Renal cortex interstitium (tissue), 15 donors: ENCODE measurements around the gene SKIC2. TPM values are rescaled to one million over a fixed set of nuclear protein-coding genes. Genes with fewer than 3 reads are reported as not detected.
"Not testable (repeated sequence)": the region's sequence is repeated elsewhere in the genome, so short reads cannot be mapped to it uniquely, and the experiment has no call there.

Source experiments
- DNase-seq, 11 donors: peaks; one replicate each; pipeline ENCODE4 v3.0.0-alpha.2; 2013; ENCODE audit warnings: low read depth in 9 of 11, low spot score in 4 of 11; ENCODE audit errors: extremely low read depth in 1 of 11
- long read RNA-seq, 16 experiments: transcript quantifications; one replicate each; lab custom pipeline, GENCODE V29; 2026
- polyA plus RNA-seq, 3 donors: library from polyadenylated mRNA; unstranded; fragments of 120-200 nt; gene quantifications; one replicate each; pipeline ENCODE4 v1.2.1, GENCODE V29; 2013; ENCODE audit not compliant: insufficient read length in 3 of 3

Gene SKIC2
- 10 to 100 TPM; 42.3 to 49.0 (median 47.7) TPM for polyA plus RNA-seq
- long read RNA-seq, donor 1, partial matches to known transcripts = 0 of 1 reads
- long read RNA-seq, donor 1, other reads (novel, unspliced or antisense) = 0 of 1 reads
- long read RNA-seq, donor 2, partial matches to known transcripts = 6 of 13 reads
- long read RNA-seq, donor 2, other reads (novel, unspliced or antisense) = 7 of 13 reads
- long read RNA-seq, donor 3, partial matches to known transcripts = 6 of 7 reads
- long read RNA-seq, donor 3, other reads (novel, unspliced or antisense) = 0 of 7 reads
- long read RNA-seq, donor 4, partial matches to known transcripts = 6 of 9 reads
- long read RNA-seq, donor 4, other reads (novel, unspliced or antisense) = 0 of 9 reads
- long read RNA-seq, donor 5 = 0 reads
- long read RNA-seq, donor 6 = 0 reads
- long read RNA-seq, donor 7, partial matches to known transcripts = 0 of 2 reads
- long read RNA-seq, donor 7, other reads (novel, unspliced or antisense) = 0 of 2 reads
- long read RNA-seq, donor 8 = 0 reads
- long read RNA-seq, donor 9 = 0 reads
- long read RNA-seq, donor 10, partial matches to known transcripts = 0 of 1 reads
- long read RNA-seq, donor 10, other reads (novel, unspliced or antisense) = 0 of 1 reads
- long read RNA-seq, donor 11 = 0 reads
- long read RNA-seq, donor 12 = 0 reads
- long read RNA-seq, donor 13 = 0 reads
- long read RNA-seq, donor 14 = 0 reads
- long read RNA-seq, donor 15 = 0 reads
- long read RNA-seq, donor 16, partial matches to known transcripts = 20 of 24 reads
- long read RNA-seq, donor 16, other reads (novel, unspliced or antisense) = 0 of 24 reads

DNA sequence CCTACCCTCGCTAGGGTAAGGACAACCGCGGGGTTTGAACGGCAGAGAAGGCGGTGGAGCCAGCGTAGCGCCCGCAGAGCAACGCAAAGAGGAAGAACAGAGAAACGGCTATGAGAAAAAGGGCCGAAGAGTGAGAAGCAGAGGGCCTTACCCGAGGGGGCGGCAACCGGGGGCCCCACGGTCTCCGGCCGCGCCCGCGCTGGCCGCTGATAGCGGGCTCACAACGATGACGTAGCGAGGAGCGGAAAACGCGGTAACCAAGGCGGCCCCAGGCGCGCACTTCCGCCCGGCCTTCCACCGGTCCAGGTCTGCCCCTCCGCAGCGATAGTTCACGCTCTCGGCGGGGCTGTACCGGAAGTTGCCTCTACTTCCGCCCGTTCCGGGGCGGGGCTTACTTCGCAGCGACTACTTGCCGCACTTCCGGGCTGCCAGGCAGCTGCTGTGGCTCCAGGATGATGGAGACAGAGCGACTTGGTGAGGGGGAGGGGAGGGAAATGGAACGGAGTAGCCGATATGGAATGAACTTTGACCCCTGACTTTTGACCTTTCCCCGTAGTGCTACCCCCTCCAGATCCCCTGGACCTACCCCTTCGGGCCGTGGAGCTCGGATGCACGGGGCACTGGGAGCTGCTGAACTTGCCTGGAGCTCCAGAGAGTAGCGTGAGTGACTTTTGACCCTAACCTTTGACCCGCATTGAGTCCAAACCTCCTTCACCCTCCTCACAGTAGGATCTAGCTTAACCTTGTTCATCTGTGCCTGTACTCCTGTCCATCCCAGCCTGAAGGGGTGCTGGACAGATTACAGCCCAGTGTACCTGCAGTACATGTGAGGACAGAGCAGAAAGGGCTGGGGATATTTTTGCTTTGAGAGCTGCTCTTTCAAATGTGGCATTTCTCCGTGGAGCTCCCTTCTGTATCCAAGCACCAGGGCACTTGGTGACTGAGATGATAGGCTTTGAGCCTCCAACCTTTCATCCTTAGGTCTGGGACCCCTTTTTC lies at the start of gene SKIC2, which contains the start of gene NELFE:
TSS of gene SKIC2 (plus strand) at position 435 of the 999 bp plus-strand sequence. CDS start at position 453, 18 bp downstream.
TSS of gene NELFE (minus strand) at position 231 of the 999 bp plus-strand sequence. CDS start 525 bp downstream, outside the sequence.
- DNase-seq = peak; percentile 94 to 97 (median 97)

DNA sequence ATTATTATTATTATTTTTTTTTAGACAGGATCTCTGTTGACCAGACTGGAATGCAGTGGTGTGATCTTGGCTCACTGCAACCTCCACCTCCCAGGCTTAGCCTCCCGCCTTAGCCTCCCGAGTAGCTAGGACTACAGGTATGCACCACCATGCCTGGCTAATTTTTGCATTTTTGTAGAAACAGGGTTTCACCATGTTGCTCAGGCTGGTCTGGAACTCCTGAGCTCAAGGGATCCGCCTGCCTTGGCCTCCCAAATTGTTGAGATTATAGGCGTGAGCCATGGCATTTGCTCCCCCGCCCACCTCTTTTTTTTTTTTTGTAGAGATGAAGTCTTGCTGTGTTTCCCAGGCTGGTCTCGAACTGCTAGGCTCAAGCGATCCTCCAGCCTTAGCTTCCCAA lies 49.7 kb upstream of the SKIC2 start:
- not testable (repeated sequence) for DNase-seq

DNA sequence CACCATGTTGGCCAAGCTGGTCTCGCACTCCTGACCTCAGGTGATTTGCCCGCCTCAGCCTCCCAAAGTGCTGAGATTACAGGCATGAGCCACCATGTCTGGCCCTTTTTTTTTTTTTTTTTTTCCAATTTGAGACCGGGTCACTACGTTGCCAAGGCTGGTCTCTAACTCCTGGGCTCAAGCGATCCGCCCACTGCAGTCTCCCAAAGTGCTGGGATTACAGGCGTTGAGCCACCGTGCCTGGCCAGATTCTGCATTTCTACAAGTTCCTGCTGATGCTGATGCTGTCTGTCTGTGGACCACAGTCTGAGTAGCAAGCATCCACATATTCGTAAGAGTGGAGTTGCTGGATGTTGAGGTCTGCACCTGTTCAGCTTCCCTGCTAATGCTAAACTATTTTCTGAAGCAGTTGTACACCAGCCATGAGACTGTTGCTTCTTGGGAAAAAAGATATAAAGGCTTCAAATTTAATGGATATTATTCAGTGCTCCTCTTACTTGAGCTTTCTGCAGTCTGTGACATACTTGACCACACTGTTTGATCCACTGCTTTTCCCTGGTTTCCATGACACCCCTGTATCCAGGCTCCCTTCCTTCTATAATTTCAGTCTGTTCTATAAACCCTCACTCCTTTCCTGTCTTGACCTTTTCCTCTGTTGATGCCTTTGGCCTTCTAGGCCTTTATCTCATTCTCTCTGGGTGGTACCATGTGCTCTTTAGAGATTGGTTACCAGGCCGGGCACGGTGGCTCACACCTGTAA lies 47.0 kb upstream of the SKIC2 start:
- DNase-seq = no peak

DNA sequence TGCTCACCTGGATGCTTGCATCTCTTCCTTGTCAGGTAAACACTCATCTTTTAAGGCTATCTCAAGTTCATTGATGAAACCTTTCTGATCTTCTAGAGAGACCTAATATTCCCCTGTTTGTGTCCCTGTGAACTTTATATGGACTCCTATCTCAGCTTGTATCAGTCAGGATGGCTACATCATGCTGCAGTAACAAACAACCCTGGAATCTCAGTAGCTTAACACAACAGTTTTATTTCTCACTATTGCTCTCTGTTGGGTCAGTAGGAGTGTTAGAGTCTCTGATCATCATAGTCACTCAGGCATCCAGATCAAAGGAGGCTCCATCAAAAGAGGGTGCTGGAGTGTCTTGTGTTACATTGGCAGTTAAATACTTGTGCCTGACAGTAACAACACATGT lies 43.6 kb upstream of the SKIC2 start:
- no peak for DNase-seq

DNA sequence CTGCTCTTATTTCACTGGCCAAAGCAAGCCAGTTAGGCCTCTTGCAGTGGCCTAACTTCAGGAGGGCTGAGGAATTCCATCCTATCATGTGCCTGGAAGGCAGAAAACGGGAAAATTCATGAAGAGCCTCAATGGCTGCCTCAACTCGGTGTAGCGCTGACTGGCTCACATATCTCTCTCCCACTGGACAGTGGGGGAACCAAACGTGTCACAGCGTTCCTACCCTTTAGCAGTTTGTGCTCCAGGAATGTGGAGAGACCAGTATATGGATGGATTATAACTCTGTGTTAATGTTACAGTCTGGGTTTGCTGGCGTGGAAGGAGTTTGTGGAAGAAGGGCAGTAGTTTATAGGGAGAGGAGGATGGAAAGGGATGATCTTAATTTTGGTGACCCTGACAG lies 43.2 kb upstream of the SKIC2 start:
- DNase-seq = no peak

DNA sequence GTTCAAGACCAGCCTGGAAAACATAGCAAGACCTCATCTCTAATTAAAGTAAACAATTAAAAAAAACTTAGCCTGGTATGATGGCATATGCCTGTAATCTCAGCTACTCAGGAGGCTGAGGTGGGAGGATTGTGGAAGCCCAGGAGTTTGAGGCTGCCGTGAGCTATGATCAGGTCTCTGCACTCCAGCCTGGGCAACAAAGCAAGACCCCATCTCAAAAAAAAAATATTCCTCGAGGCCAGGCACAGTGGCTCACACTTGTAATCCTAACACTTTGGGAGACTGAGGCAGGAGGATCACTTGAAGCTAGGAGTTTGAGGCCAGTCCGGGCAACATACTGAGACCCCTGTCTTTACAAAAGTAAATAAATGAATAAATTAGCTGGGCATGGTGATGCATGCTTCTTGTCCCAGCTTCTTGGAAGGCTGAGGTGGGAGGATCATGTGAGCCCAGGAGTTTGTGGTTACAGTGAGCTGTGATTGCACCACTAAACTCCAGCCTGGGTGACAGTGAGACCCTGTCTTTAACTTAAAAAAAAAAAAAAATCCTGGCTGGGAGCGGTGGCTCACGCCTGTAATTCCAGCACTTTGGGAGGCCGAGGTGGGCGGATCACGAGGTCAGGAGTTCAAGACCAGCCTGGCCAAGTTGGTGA lies 40.8 kb upstream of the SKIC2 start:
- no peak for DNase-seq

DNA sequence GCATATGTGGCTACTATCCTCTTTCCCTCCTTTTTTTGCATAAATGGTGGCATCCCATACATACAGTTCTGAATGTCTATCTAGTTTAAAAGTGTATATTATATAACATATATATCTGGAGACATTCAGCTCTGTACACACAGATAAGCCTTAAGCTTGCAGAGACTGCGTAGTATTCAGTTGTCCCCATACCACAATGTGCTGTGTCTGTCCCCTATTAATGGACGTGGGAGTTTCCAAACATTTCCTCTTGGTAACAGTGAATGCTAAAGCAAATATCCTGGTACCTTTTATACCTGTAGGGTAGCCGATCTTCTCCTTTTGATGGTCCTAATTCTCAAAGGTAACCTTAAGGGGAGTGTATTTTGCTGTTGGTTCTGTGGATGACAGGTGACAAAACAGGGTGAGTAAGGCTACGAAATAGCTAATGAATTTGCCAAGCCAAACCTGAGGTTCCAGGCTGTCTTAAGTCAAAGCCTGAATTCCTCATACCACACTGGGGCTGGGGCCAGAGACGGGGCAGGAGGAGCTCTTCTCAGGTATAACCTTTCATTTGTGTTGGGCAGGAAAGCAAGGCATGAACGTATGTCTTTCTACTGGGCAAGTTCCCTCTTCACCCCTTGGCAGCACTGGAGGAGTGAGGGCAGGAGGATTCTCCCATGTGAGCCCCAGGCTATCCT lies 39.2 kb upstream of the SKIC2 start:
- no peak for DNase-seq

DNA sequence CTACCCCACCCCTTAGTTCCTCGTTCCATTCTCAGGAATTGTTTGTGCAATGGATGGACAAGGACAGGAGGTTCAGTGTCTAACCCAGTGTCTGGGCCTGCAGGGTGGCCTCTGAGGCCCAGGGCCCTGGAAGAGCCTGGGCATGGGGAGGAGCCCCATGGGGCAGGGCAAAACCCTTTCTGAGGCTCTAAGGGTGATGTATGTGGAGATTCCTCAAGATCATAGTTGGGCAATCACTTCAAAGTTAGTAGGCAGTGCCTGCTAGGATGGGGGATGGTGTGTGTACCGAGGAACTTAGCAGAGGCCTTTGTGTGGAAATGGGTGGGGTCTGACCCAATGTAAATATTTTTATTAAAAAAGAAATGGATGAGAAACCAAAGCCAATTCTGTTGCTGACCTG lies 38.2 kb upstream of the SKIC2 start:
- no peak for DNase-seq

DNA sequence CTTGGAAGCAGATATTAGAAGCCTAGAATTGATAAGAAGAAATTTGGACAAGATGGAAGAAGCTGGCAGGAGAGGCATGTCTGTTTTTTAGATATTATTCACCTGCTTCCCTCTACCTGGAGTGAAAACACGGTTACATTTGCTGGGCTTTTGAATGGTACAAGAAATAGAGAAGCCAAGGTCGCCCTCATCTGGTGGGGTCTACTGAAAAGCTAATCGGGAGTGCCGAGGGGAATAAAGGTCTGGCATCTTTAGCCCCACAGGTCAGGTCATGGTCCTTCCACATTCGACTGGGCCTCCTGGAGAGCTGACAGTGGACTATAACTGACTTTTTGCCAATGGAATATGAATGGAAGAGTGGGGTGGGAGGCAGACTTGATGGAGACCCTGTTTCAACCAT lies 36.0 kb upstream of the SKIC2 start:
- no peak for DNase-seq

DNA sequence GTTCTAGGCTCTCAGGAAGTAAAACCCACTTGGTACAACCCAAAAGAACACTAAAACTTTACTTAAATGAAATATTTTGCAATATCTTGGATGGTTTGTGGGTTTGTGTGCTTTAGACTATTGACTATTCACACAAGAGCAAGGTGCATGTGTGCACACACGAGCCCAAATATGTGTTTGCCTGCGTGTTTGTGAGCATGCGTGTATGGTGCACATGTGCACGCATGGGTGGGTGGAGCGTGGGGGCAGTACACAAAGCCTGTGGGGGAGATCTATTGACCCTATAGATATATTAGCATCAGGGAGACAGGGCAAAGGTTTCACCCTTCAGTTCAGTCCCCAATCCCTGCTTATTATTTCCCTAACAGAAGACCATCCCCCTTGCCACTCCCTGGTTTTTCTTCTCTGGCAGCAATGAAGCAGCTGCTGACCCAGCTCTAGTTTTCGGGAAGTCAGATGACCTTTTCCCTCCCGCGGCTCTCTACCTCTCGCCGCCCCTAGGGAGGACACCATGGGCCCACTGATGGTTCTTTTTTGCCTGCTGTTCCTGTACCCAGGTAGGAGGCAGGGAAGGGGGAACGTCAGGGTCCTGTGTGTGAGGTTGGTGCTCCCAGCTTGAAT lies 31.6 kb upstream of the SKIC2 start, which contains the start of gene C2:
TSS of gene C2 (plus strand) at position 476 of the 621 bp plus-strand sequence. CDS start at position 512, 36 bp downstream.
- DNase-seq = no peak

DNA sequence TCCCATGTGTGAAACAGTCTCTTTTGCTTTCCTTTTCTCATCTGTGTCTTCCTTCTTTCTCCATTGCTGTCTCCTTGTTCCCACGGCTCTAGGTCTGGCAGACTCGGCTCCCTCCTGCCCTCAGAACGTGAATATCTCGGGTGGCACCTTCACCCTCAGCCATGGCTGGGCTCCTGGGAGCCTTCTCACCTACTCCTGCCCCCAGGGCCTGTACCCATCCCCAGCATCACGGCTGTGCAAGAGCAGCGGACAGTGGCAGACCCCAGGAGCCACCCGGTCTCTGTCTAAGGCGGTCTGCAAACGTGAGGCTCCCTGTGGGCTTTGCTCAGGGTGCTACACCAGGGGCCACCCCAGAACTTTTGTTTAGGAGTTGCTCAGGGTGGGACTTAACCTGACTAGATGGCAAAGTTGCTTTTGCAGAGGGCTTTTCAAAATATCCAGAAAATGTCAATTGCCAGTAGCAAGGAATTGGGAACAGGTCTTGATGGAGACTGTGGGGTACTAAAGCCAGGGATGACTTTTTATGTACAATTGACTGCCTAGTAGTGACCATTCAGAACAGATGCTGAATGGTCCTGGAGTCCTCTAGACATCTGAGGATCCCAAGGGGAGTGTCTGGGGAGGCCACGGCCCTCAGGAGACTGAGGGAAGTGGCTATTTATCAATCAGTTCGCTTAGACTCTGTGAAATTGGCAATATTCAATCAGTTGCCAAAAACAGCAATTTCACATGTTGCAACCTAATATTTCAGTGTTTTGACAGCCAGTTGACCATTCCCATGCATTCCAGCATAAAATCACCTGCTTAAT lies 30.9 kb upstream of the SKIC2 start:
- no peak for DNase-seq

DNA sequence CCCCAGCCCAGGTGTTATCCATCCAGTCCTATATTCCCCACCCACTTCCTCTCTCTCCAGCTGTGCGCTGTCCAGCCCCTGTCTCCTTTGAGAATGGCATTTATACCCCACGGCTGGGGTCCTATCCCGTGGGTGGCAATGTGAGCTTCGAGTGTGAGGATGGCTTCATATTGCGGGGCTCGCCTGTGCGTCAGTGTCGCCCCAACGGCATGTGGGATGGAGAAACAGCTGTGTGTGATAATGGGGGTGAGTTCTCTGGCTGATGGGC lies 30.4 kb upstream of the SKIC2 start:
- DNase-seq = no peak

DNA sequence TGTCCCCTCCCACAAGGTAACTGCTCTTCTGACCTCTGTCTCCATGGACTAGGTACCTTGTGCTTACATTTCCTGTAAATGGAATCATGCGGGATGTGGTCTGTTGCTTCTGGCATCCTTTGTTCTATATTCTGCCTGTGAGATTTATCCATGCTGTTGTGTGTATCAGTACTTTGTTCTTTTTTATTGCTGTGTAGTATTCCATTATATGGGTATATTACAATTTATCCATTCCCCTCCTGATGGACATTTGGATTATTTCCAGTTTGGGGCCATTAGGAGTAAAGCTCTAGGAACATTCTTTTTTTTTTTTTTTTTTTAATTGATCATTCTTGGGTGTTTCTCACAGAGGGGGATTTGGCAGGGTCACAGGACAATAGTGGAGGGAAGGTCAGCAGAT lies 28.0 kb upstream of the SKIC2 start:
- DNase-seq = no peak

DNA sequence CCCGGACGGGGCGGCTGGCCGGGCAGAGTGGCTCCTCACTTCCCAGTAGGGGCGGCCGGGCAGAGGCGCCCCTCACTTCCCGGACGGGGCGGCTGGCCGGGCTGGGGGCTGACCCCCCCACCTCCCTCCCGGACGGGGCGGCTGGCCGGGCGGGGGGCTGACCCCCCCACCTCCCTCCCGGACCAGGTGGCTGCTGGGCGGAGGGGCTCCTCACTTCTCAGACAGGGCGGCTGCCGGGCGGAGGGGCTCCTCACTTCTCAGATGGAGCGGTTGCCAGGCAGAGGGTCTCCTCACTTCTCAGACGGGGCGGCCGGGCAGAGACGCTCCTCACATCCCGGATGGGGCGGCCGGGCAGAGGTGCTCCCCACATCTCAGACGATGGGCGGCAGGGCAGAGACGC lies 26.8 kb upstream of the SKIC2 start:
- not testable (repeated sequence) for DNase-seq

DNA sequence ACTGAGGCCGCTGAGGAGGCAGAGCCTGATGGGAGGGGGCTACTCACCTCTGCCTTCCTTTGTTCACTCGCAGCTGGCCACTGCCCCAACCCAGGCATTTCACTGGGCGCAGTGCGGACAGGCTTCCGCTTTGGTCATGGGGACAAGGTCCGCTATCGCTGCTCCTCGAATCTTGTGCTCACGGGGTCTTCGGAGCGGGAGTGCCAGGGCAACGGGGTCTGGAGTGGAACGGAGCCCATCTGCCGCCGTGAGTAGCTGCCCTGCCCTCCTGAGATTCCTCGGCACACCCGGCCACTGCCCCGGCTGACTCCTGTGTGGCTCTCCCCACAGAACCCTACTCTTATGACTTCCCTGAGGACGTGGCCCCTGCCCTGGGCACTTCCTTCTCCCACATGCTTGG lies 25.4 kb upstream of the SKIC2 start:
- no peak for DNase-seq

DNA sequence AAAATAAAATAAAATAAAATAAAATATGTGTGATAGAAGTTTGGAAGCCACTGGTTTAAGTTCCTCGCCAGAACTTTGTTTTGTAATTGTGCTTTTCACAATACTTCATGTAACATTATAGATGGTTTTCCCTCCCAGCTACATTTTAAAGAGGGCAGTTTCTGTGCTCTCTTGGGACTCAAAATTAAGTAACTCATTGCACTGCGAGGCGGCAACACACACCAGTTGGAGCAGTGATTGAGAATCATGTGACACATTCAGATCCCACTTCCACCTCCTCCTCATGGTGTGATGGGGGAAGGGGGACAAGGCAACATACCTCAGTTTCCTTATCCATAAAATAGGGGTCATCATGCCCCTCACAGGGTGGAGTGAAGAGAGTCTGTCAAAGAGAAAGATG lies 24.0 kb upstream of the SKIC2 start:
- DNase-seq = no peak
